SIG-M5 treated with dmso at 0.1 percent for 504 hours (cell line): Measurements from ENCODE around the gene NOL9.

Experiments
- DNase-seq: peaks from one replicate; lab custom pipeline; 2025; ENCODE audit not compliant: unreplicated experiment; lab: John Stamatoyannopoulos, UW

The NOL9 gene

GRCh38 chr1:6526316-6526715, 28.0 kb downstream of the NOL9 start:
- DNase-seq = no peak

- DNase-seq = no peak
Observed at GRCh38 chr1:6523566-6523965, 30.7 kb downstream of the NOL9 start.

- no peak for DNase-seq
Observed at GRCh38 chr1:6521536-6521935, 32.8 kb downstream of the NOL9 start.

- no peak for DNase-seq
Observed at GRCh38 chr1:6519935-6520671, 34.2 kb downstream of the NOL9 start.

- no peak for DNase-seq
Observed at GRCh38 chr1:6519491-6519934, 34.8 kb downstream of the NOL9 start.

- DNase-seq = no peak
Observed at GRCh38 chr1:6517435-6517851, 36.9 kb downstream of the NOL9 start.

GRCh38 chr1:6515771-6516170, 38.5 kb downstream of the NOL9 start:
- DNase-seq = no peak

GRCh38 chr1:6513320-6513801, 41.0 kb downstream of the NOL9 start:
- DNase-seq = no peak

GRCh38 chr1:6512908-6513280, 41.4 kb downstream of the NOL9 start:
- no peak for DNase-seq

GRCh38 chr1:6512245-6512907, 41.9 kb downstream of the NOL9 start:
- no peak for DNase-seq

GRCh38 chr1:6511561-6512244, 42.6 kb downstream of the NOL9 start:
- DNase-seq = no peak

- DNase-seq = no peak
Observed at GRCh38 chr1:6511056-6511455, 43.3 kb downstream of the NOL9 start.

- DNase-seq = no peak
Observed at GRCh38 chr1:6510493-6510892, 43.8 kb downstream of the NOL9 start.

- DNase-seq = no peak
Observed at GRCh38 chr1:6509919-6510291, 44.4 kb downstream of the NOL9 start.

GRCh38 chr1:6509220-6509918, 44.9 kb downstream of the NOL9 start:
- DNase-seq = no peak

GRCh38 chr1:6508816-6509189, 45.5 kb downstream of the NOL9 start:
- no peak for DNase-seq

GRCh38 chr1:6508154-6508815, 46.0 kb downstream of the NOL9 start:
- DNase-seq = no peak

GRCh38 chr1:6507461-6507911, 46.8 kb downstream of the NOL9 start:
- no peak for DNase-seq

GRCh38 chr1:6507037-6507428, 47.3 kb downstream of the NOL9 start:
- DNase-seq = no peak

- no peak for DNase-seq
Observed at GRCh38 chr1:6506210-6507036, 47.9 kb downstream of the NOL9 start.
